GM12875 (cell line): ENCODE data around the gene ARHGAP42.

Experiments used
- H3K4me3 ChIP-seq: one replicate; pipeline ENCODE4 v1.5.1; 2011; ENCODE audit warnings: low read depth, low read length, control low read depth
- TF ChIP-seq, protein P1 (sequence below): IDR thresholded peaks from 2 replicates; pipeline ENCODE4 v1.5.1; 2011; ENCODE audit warnings: low read depth, mild to moderate bottlenecking, control low read depth, inconsistent platforms, low read length, moderate library complexity, borderline replicate concordance; ENCODE audit not compliant: insufficient read depth

Gene ARHGAP42

DNA sequence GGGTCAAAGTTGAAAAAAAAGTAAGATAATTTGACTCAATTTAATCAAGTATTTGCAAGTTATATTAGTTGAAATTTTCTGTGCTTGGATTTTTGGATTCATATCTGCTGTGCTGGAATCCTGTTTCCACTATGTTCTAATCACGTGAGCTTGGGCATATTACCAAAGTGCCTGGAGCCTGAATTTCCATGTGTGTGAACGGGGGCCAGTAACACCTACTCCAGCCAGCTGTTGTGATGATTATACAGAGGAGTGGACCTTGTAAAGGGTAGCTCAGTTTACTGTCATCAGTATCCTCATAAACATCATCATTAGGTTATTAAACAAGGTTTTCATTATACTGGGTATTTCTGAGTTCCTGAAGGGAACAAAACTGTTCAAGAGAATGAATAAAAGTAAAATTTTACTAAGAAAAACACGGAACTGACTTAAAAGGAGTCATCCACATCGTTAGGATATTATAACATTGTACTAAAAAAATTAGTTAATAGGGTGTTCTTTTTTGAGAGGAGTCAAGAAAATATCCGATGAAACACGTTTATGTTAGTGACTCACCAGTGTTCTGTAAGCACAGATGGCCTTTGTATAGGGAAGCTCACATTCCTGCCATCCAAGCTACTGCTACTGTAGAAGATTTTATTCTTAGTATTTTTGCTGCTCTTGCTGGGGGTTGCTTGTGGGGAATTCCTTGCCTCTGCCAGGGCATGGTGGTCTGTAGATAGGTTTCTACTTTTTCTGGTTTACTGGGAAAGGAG is 144.1 kb downstream of the ARHGAP42 start:
- no peak overlapping the region for H3K4me3 ChIP-seq
- TF ChIP-seq, protein P1, sequence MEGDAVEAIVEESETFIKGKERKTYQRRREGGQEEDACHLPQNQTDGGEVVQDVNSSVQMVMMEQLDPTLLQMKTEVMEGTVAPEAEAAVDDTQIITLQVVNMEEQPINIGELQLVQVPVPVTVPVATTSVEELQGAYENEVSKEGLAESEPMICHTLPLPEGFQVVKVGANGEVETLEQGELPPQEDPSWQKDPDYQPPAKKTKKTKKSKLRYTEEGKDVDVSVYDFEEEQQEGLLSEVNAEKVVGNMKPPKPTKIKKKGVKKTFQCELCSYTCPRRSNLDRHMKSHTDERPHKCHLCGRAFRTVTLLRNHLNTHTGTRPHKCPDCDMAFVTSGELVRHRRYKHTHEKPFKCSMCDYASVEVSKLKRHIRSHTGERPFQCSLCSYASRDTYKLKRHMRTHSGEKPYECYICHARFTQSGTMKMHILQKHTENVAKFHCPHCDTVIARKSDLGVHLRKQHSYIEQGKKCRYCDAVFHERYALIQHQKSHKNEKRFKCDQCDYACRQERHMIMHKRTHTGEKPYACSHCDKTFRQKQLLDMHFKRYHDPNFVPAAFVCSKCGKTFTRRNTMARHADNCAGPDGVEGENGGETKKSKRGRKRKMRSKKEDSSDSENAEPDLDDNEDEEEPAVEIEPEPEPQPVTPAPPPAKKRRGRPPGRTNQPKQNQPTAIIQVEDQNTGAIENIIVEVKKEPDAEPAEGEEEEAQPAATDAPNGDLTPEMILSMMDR, result no peak

DNA sequence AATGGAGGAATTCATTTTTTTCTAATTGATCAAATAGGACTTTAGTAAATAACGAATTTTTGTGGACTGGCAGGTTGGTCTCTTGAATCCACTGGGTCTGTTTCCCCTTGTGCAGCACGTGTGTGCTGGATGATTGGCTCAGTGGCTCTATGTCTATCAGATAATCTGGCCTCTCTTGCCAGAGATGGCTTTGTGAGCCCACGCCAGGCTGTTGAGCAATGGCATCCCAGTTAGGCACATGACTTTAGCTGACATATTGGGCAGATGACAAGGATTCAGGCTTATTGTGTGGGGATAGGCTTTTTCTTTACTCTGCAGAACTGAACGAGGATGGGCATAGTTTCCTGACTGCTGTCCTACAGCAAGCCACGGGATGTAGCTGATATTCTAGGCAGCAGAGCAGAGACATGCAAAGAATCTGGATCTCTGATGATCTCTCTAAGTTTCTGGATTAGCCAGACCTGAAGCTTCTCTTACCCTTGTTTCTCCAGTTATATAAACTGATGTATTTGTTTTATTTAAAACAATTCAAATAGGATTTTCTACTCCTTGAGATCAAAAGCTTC is 144.9 kb downstream of the ARHGAP42 start:
- no peak overlapping the region for H3K4me3 ChIP-seq
- TF ChIP-seq, protein P1, result no peak

DNA sequence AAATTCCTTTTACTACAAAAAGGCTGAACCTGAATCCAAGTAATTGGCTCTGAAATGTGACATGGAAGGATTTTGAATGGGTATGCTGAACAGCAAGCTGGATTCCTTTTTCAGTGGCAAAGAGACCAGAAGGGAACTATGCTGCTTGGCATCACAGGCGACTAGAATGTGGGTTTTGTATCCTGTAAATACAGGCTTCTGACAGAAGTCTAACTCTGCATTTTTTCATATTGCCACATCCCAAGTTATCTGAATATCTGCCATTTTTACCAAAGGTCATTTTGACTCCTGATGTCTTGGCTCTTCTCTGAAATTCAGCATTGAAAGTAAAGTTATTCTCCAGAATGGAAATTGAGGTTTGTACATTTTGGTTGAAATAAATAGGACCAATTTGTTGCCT is 145.7 kb downstream of the ARHGAP42 start:
- no peak overlapping the region for H3K4me3 ChIP-seq
- TF ChIP-seq, protein P1, result no peak

DNA sequence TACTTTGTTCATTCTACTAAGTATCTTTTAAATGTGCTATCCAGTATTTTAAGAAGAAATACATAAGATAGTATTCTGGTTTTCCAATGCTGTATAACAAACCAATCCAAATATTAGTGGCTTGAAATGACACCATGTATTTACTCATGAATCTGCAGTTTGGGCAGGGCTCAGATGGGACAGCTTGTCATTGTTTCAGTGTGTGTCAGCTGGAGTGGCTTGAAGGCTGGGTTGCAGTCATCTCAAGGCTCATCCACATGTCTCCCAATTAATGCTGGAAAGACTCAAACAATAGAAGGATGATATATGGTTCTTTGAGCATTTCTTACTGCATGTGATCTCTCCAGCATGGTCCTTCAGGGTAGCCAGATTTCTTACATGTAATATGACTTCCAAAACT is 146.2 kb downstream of the ARHGAP42 start:
- H3K4me3 ChIP-seq, result no peak overlapping the region
- TF ChIP-seq, protein P1, result no peak

DNA sequence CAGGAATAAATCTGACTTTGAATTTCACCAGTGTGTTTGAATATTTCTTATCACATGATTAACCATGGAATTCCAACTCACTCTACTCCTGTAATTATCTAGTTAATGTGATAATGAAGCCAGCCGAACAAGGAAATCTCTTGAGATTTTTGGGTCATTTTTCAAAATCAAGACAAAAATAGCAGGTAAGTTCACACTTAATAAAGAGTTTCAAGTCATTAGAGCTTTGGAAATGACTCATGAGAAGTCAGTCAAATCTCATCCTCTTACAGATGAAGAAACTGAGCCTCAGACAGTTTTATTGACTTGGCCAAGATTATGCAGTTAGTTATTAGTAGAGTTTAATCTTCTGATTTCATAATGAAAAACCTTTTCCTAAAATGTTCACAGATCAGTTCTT is 148.8 kb downstream of the ARHGAP42 start:
- TF ChIP-seq, protein P1, result no peak
- no peak overlapping the region for H3K4me3 ChIP-seq

DNA sequence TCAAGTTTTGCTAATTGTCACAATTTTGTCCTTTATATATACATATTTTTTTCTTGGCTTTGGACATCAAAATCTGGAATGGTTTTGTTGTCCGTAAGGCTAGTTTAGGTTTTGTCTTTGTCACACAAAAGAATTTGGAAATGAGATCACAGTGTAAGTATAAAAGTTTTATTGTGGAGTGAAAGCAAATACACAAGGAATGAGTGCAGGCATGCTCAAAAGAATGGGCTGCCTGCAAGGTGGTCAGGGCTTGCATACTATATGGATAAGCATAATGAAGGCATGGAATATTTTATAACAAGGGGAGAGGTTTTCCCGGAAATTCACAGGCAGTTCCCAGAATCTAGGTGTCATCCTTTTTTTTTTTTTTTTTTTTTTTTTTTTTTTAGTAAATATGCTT is 150.2 kb downstream of the ARHGAP42 start:
- TF ChIP-seq, protein P1, result no peak
- no peak overlapping the region for H3K4me3 ChIP-seq
